GM23248 (cell line): Measurements from ENCODE around the gene GEMIN4. TPM values are rescaled to one million over a fixed set of nuclear protein-coding genes. Genes with fewer than 3 reads are reported as not detected.
"Not testable (repeated sequence)": the region's sequence is repeated elsewhere in the genome, so short reads cannot be mapped to it uniquely, and the experiment has no call there.

Source experiments
- DNase-seq: peaks from one replicate; pipeline ENCODE4 v3.0.0-alpha.2; 2015
- H2AFZ ChIP-seq: fragments of 200-600 bp; sonication (generic); 2 replicates; pipeline ENCODE4 v1.6.1; 2016; ENCODE audit warnings: antibody characterized with exemption
- H3F3A ChIP-seq: fragments of 200-600 bp; sonication (generic); 2 replicates; pipeline ENCODE4 v1.6.1; 2016; ENCODE audit warnings: mild to moderate bottlenecking, antibody characterized with exemption, mixed run types; ENCODE audit not compliant: insufficient read depth
- H3K27ac ChIP-seq: fragments of 200-600 bp; sonication (generic); 2 replicates; pipeline ENCODE4 v1.5.1; 2016; ENCODE audit warnings: mild to moderate bottlenecking
- H3K27me3 ChIP-seq: fragments of 200-600 bp; sonication (generic); replicated peaks from 2 replicates; pipeline ENCODE4 v1.6.1; 2016; ENCODE audit warnings: mild to moderate bottlenecking; ENCODE audit not compliant: insufficient read depth
- H3K36me3 ChIP-seq: fragments of 200-600 bp; sonication (generic); 2 replicates; pipeline ENCODE4 v1.6.1; 2016; ENCODE audit warnings: low read depth, mild to moderate bottlenecking
- H3K4me1 ChIP-seq: fragments of 200-600 bp; sonication (generic); 2 replicates; pipeline ENCODE4 v1.6.1; 2016; ENCODE audit warnings: mild to moderate bottlenecking; ENCODE audit not compliant: insufficient read depth
- H3K4me2 ChIP-seq: fragments of 200-600 bp; sonication (generic); one replicate; pipeline ENCODE4 v1.6.1; 2016; ENCODE audit warnings: mild to moderate bottlenecking; ENCODE audit not compliant: unreplicated experiment
- H3K4me3 ChIP-seq: fragments of 200-600 bp; sonication (generic); 2 replicates; pipeline ENCODE4 v1.5.1; 2016; ENCODE audit warnings: mild to moderate bottlenecking
- H3K79me2 ChIP-seq: fragments of 200-600 bp; sonication (generic); 2 replicates; pipeline ENCODE4 v1.6.1; 2016; ENCODE audit warnings: mild to moderate bottlenecking; ENCODE audit not compliant: insufficient read depth
- H3K9ac ChIP-seq: fragments of 200-600 bp; sonication (generic); 2 replicates; pipeline ENCODE4 v1.6.1; 2016; ENCODE audit warnings: mild to moderate bottlenecking
- H3K9me2 ChIP-seq: fragments of 200-600 bp; sonication (generic); 2 replicates; pipeline ENCODE4 v1.6.1; 2016; ENCODE audit warnings: mixed run types, mild to moderate bottlenecking, moderate library complexity; ENCODE audit not compliant: insufficient read depth
- H3K9me3 ChIP-seq: fragments of 200-600 bp; sonication (generic); one replicate; pipeline ENCODE4 v1.6.1; 2017; ENCODE audit warnings: low read depth
- H4K20me1 ChIP-seq: fragments of 200-600 bp; sonication (generic); 2 replicates; pipeline ENCODE4 v1.6.0; 2016; ENCODE audit not compliant: insufficient read depth
- EZH2 ChIP-seq: fragments of 200-600 bp; sonication (generic); IDR thresholded peaks from 2 replicates; pipeline ENCODE4 v1.6.1; 2018; ENCODE audit warnings: antibody characterized with exemption, mild to moderate bottlenecking; ENCODE audit not compliant: insufficient read depth, poor library complexity, severe bottlenecking
- EZH2phosphoT487 ChIP-seq: fragments of 200-600 bp; sonication (generic); IDR thresholded peaks from 2 replicates; pipeline ENCODE4 v1.6.1; 2018; ENCODE audit warnings: antibody characterized with exemption, moderate library complexity, mild to moderate bottlenecking, low read depth; ENCODE audit not compliant: insufficient read depth
- WGBS, 2 experiments: methylation state at CpG; one replicate each; pipeline ENCODE4 v1.1.6; 2015 to 2017; ENCODE audit warnings: low lambda C conversion rate in 2 of 2, low coverage in 1 of 2; ENCODE audit errors: missing lambda C conversion rate in 2 of 2; 5-methylcytosine and 5-hydroxymethylcytosine counted together
- in situ Hi-C: fragments of 300-500 bp; cut with MboI; formaldehyde crosslinking; loops from 2 replicates; pipeline ENCODE4 v1.15.0; 2020
- polyA plus RNA-seq: library from polyadenylated mRNA; unstranded; fragments of >200 nt; fragmentation: Nextera tagmentation; extraction: Ambion mirVana; gene quantifications from 2 replicates; pipeline ENCODE4 v1.2.1, GENCODE V29; 2016
- total RNA-seq: library from RNA; depleted of rRNA; stranded (reverse); fragments of >200 nt; shearing (Covaris generic); gene quantifications from 2 replicates; pipeline ENCODE4 v1.2.3, GENCODE V29; 2014

The GEMIN4 gene
- total and polyA plus RNA-seq, 2 experiments from 2014 or later = 11.1 to 18.2 TPM

GRCh38 chr17:795276-795675, 43.2 kb upstream of the GEMIN4 start:
- Histone ChIP-seq H3K36me3 (peaks cover 5% of the 10 kb centered on the region; the same call in 1 of the 2 replicates), H3K4me2 (peak overlapping the region; percentile 59), H3K27ac (no peak overlapping the region), H3K9me2 (no peaks in the 10 kb centered on the region), H3F3A (no peaks in the 10 kb centered on the region), H4K20me1 (no peaks in the 10 kb centered on the region), H2AFZ (peak overlapping the region; percentile 57), H3K9ac (peak overlapping the region; percentile 48), H3K79me2 (no peaks in the 10 kb centered on the region), H3K4me1 (no peaks in the 10 kb centered on the region), H3K4me3 (peak overlapping the region; percentile 49), H3K27me3 (no peaks in the 10 kb centered on the region), H3K9me3 (no peaks in the 10 kb centered on the region)
- TF ChIP-seq EZH2 (no peak), EZH2phosphoT487 (no peak)
- 64 to 71% methylated on average over 13 to 14 of the region's 14 CpGs for WGBS, 2 experiments
- in situ Hi-C loops = no loop called here
- no peak for DNase-seq

- H3K9me3 ChIP-seq = no peaks in the 10 kb centered on the region
- H3K27me3 ChIP-seq = no peaks in the 10 kb centered on the region
- no peaks in the 10 kb centered on the region for H3K79me2 ChIP-seq
- no peaks in the 10 kb centered on the region for H3F3A ChIP-seq
- DNase-seq = peak; percentile 92
- no peaks in the 10 kb centered on the region for H3K9me2 ChIP-seq
- WGBS, 2 experiments = 5 to 6% methylated on average over 18 of the region's 18 CpGs
- H4K20me1 ChIP-seq = no peaks in the 10 kb centered on the region
- TF ChIP-seq EZH2 (no peak), EZH2phosphoT487 (no peak)
- no peak overlapping the region for H3K27ac ChIP-seq
- peak overlapping the region; percentile 49 for H3K4me3 ChIP-seq
- peak overlapping the region; percentile 48 for H3K9ac ChIP-seq
- in situ Hi-C loops = no loop called here
- no peaks in the 10 kb centered on the region for H3K4me1 ChIP-seq
- H2AFZ ChIP-seq = peak overlapping the region; percentile 57
- H3K4me2 ChIP-seq = peak overlapping the region; percentile 59
- peaks cover 5% of the 10 kb centered on the region; the same call in 1 of the 2 replicates for H3K36me3 ChIP-seq
Measured at GRCh38 chr17:794876-795275, 42.8 kb upstream of the GEMIN4 start.

DNA sequence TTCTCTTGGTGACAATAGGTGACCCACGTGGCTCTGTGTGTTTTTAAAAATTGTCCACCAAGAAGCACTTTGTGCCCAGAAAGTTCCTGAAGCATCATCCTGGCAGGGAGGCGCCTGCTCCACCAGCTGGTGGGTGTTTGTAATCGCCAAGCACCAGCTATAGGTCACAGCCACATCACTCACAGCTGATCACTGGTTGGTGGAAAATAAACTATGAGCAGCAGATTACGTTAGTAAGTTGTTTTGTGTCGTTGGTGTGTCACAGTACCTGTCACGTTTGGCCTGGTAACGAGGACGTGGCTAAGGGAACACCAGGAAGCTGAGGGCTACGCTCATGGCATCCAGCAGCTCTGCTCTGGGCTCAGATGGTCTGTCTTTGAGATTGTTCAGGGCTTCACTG, 40.2 kb upstream of the GEMIN4 start:
- whole genome bisulfite sequencing, 2 experiments = 80% methylated on average over 9 of the region's 9 CpGs
- Histone ChIP-seq H3K36me3 (peaks cover 16% of the 10 kb centered on the region; the same call in 1 of the 2 replicates), H2AFZ (no peak overlapping the region), H3K27ac (no peak overlapping the region), H3K9ac (no peak overlapping the region), H3K27me3 (no peaks in the 10 kb centered on the region), H3K9me3 (no peaks in the 10 kb centered on the region), H3K4me2 (no peak overlapping the region), H3K4me3 (no peak overlapping the region), H3K9me2 (no peaks in the 10 kb centered on the region), H3K4me1 (no peaks in the 10 kb centered on the region), H3F3A (no peaks in the 10 kb centered on the region), H4K20me1 (no peaks in the 10 kb centered on the region), H3K79me2 (peaks cover 3% of the 10 kb centered on the region; the same call in 1 of the 2 replicates)
- DNase-seq = peak; percentile 39
- no peak for TF ChIP-seq EZH2phosphoT487
- TF ChIP-seq EZH2 = no peak
- in situ Hi-C loops = no loop called here

- in situ Hi-C loops = no loop called here
- Histone ChIP-seq H3K4me3 (no peak overlapping the region), H3K27ac (no peak overlapping the region), H3K27me3 (no peaks in the 10 kb centered on the region), H3K9me2 (no peaks in the 10 kb centered on the region), H3K4me2 (no peak overlapping the region), H3F3A (no peaks in the 10 kb centered on the region), H3K4me1 (no peaks in the 10 kb centered on the region), H2AFZ (no peak overlapping the region), H3K36me3 (peaks cover 16% of the 10 kb centered on the region; the same call in 1 of the 2 replicates), H3K9ac (no peak overlapping the region), H3K79me2 (peaks cover 7% of the 10 kb centered on the region; the same call in 1 of the 2 replicates), H3K9me3 (no peaks in the 10 kb centered on the region), H4K20me1 (no peaks in the 10 kb centered on the region)
- WGBS, 2 experiments = 86 to 87% methylated on average over 19 of the region's 19 CpGs
- no peak for DNase-seq
- no peak for TF ChIP-seq EZH2
- TF ChIP-seq EZH2phosphoT487 = no peak
Measured at GRCh38 chr17:791829-792228, 39.8 kb upstream of the GEMIN4 start.

GRCh38 chr17:790874-791247, 38.8 kb upstream of the GEMIN4 start:
- H3K27ac ChIP-seq, in situ Hi-C loops, H4K20me1 ChIP-seq, DNase-seq, H3F3A ChIP-seq, H3K4me2 ChIP-seq, H3K27me3 ChIP-seq, H3K9me3 ChIP-seq, H3K9ac ChIP-seq, H2AFZ ChIP-seq, H3K4me1 ChIP-seq, H3K4me3 ChIP-seq, H3K9me2 ChIP-seq: not testable (repeated sequence)
- 89 to 95% methylated on average over 9 to 12 of the region's 12 CpGs for WGBS, 2 experiments
- H3K36me3 ChIP-seq = peaks cover 16% of the 10 kb centered on the region; the same call in 1 of the 2 replicates
- peaks cover 17% of the 10 kb centered on the region for H3K79me2 ChIP-seq

- H3K4me1 ChIP-seq, H4K20me1 ChIP-seq, H3K4me3 ChIP-seq, H3K27ac ChIP-seq, H3K9ac ChIP-seq, H2AFZ ChIP-seq, H3K9me2 ChIP-seq, H3K27me3 ChIP-seq, H3K9me3 ChIP-seq, H3F3A ChIP-seq, H3K4me2 ChIP-seq, DNase-seq: not testable (repeated sequence)
- peaks cover 16% of the 10 kb centered on the region; the same call in 1 of the 2 replicates for H3K36me3 ChIP-seq
- WGBS, 2 experiments = 95 to 96% methylated on average over 23 to 38 of the region's 38 CpGs
- in situ Hi-C loops = loop anchor here (5.0 kb wide), 1 partner anchor 192 kb away; no protein-coding TSS in a partner anchor
- peaks cover 24% of the 10 kb centered on the region for H3K79me2 ChIP-seq
Measured at GRCh38 chr17:789931-790873, 38.1 kb upstream of the GEMIN4 start.
